ENCODE results near the gene TAF1B. TPM values are rescaled to one million over a fixed set of nuclear protein-coding genes. Genes with fewer than 3 reads are reported as not detected.

The TAF1B gene
- total and polyA plus RNA-seq, 2 donors (not counting 1 experiment from before 2014, with no cell fraction given) = 19.5 to 32.9 TPM

DNA sequence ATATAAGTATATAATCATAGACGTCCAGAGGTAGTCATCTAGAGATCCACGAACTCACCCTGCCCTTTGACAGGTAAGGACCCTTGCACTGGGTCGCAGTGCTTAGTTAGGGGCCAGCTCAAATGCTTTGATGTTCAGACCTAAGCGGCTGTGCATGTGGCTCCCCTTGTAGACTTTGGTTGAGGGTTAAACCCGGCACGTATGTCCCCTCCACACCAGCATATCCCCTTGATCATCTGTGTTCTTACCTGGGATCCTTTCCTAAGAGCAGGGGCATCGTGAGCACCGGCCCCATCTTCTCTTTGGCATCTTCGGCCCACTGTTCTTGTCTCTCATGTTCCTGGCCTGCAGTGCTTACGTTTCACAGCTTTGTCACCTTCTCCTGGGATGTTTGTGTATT lies 139.6 kb downstream of the TAF1B start:
- H3K4me1 ChIP-seq (ENCODE audit: control insufficient read depth, extremely low read depth, insufficient read depth, low read length) = peaks cover 9% of the 10 kb centered on the region
- H3K27ac ChIP-seq (ENCODE audit: insufficient read depth, low read length) = no peak overlapping the region
- no peak overlapping the region for H3K4me3 ChIP-seq (replicated peaks in 1 of 4; ENCODE audit: control extremely low read depth in 1 of 4, insufficient read depth in 1 of 4, low read depth in 3 of 4, low read length in 4 of 4)
- no peak overlapping the region for H2AFZ ChIP-seq (ENCODE audit: low read length)
- no peaks in the 10 kb centered on the region for H3K79me2 ChIP-seq (ENCODE audit: control insufficient read depth, insufficient read depth, low read length)
- no peaks in the 10 kb centered on the region for H3K36me3 ChIP-seq (ENCODE audit: control insufficient read depth, insufficient read depth, low read length)
- no peak overlapping the region for H3K4me2 ChIP-seq (ENCODE audit: extremely low read depth, insufficient read depth, low read length)
- H3K9me3 ChIP-seq (ENCODE audit: control insufficient read depth, insufficient read depth, low read depth, low read length) = no peaks in the 10 kb centered on the region
- TF ChIP-seq EZH2 (IDR thresholded peaks at IDR 0.05; ENCODE audit: low read length, missing control alignments) = no peak
- TF ChIP-seq, protein P1, sequence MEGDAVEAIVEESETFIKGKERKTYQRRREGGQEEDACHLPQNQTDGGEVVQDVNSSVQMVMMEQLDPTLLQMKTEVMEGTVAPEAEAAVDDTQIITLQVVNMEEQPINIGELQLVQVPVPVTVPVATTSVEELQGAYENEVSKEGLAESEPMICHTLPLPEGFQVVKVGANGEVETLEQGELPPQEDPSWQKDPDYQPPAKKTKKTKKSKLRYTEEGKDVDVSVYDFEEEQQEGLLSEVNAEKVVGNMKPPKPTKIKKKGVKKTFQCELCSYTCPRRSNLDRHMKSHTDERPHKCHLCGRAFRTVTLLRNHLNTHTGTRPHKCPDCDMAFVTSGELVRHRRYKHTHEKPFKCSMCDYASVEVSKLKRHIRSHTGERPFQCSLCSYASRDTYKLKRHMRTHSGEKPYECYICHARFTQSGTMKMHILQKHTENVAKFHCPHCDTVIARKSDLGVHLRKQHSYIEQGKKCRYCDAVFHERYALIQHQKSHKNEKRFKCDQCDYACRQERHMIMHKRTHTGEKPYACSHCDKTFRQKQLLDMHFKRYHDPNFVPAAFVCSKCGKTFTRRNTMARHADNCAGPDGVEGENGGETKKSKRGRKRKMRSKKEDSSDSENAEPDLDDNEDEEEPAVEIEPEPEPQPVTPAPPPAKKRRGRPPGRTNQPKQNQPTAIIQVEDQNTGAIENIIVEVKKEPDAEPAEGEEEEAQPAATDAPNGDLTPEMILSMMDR (conservative IDR thresholded peaks at IDR 0.05 in 1 of 2, IDR thresholded peaks at IDR 0.05 in 1 of 2; ENCODE audit: low read depth in 1 of 2, low read length in 2 of 2) = no peak
- H3K9ac ChIP-seq (ENCODE audit: insufficient read depth, low read length) = no peak overlapping the region
- no peaks in the 10 kb centered on the region for H4K20me1 ChIP-seq (ENCODE audit: control insufficient read depth, extremely low read depth, insufficient read depth, low read length)
- H3K27me3 ChIP-seq (ENCODE audit: control insufficient read depth, insufficient read depth, low read length) = no peaks in the 10 kb centered on the region
- DNase-seq (ENCODE audit: low read depth in 2 of 2) = no peak

DNA sequence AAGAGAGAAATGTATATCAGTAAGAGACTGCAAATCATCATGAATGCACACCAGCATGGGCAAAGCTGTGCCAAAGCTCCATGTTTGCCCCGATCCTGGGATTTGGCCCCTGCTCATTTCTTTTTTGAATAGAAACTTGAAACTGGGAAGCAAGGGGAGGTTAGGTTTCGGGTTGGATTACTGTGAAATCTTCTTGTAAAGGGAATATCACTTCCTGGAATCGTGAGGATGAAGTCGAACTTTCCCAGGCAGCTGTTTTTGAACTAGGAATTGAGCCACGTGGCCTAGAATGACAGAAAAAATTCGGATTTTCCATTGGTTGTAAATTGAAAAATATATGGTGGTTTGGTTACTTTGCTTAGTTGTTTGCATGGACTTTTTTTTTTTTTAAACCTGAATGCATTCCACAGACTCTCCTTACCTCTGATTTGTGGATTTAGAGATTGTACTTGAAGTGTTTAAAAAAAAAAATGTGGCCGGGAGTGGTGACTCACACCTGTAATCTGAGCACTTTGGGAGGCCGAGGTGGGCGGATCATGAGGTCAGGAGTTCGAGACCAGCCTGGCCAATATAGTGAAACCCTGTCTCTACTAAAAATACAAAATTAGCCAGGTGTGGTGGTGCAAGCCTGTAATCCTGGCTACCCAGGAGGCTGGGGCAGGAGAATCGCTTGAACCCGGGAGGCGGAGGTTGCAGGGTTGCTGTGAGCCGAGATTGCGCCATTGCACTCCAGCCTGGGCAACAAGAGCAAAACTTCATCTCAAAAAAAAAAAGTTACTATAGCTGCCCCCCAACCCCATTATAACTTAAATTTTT lies 140.3 kb downstream of the TAF1B start:
- DNase-seq (ENCODE audit: low read depth in 2 of 2) = peak in 1 of 2 donors; percentile 76
- Histone ChIP-seq H3K27me3 (ENCODE audit: control insufficient read depth, insufficient read depth, low read length) (no peaks in the 10 kb centered on the region), H3K4me3 (replicated peaks in 1 of 4; ENCODE audit: control extremely low read depth in 1 of 4, insufficient read depth in 1 of 4, low read depth in 3 of 4, low read length in 4 of 4) (no peak overlapping the region), H3K36me3 (ENCODE audit: control insufficient read depth, insufficient read depth, low read length) (no peaks in the 10 kb centered on the region), H3K9me3 (ENCODE audit: control insufficient read depth, insufficient read depth, low read depth, low read length) (no peaks in the 10 kb centered on the region), H3K4me1 (ENCODE audit: control insufficient read depth, extremely low read depth, insufficient read depth, low read length) (peaks cover 9% of the 10 kb centered on the region), H2AFZ (ENCODE audit: low read length) (no peak overlapping the region), H3K4me2 (ENCODE audit: extremely low read depth, insufficient read depth, low read length) (no peak overlapping the region), H4K20me1 (ENCODE audit: control insufficient read depth, extremely low read depth, insufficient read depth, low read length) (no peaks in the 10 kb centered on the region), H3K79me2 (ENCODE audit: control insufficient read depth, insufficient read depth, low read length) (no peaks in the 10 kb centered on the region), H3K9ac (ENCODE audit: insufficient read depth, low read length) (no peak overlapping the region), H3K27ac (ENCODE audit: insufficient read depth, low read length) (no peak overlapping the region)
- TF ChIP-seq EZH2 (IDR thresholded peaks at IDR 0.05; ENCODE audit: low read length, missing control alignments) = no peak
- TF ChIP-seq, protein P1 (conservative IDR thresholded peaks at IDR 0.05 in 1 of 2, IDR thresholded peaks at IDR 0.05 in 1 of 2; ENCODE audit: low read depth in 1 of 2, low read length in 2 of 2) = no peak

Other genes starting within 250 kb of the TAF1B start
- gene YWHAQ, start 212.5 kb upstream of the TAF1B start, total RNA-seq = 247 and 323 TPM in 2 replicates
- 510 and 666 TPM in 2 replicates for gene YWHAQ, start 212.5 kb upstream of the TAF1B start, polyA plus RNA-seq
- gene GRHL1, start 108.2 kb downstream of the TAF1B start, total RNA-seq = 0.77 and 0.99 TPM in 2 replicates
- gene GRHL1, start 108.2 kb downstream of the TAF1B start, polyA plus RNA-seq = 0.65 and 0.69 TPM in 2 replicates
- 6.8 and 7.7 TPM in 2 replicates for gene KLF11, start 200.1 kb downstream of the TAF1B start, total RNA-seq
- 5.9 and 6.3 TPM in 2 replicates for gene KLF11, start 200.1 kb downstream of the TAF1B start, polyA plus RNA-seq
- 1.5 and 5.1 TPM in 2 replicates for gene CYS1, start 236.9 kb downstream of the TAF1B start, total RNA-seq
- gene CYS1, start 236.9 kb downstream of the TAF1B start, polyA plus RNA-seq = 0.31 and 0.37 TPM in 2 replicates